GM19238 (cell line): ENCODE data around the gene SHANK1.
"Not testable (repeated sequence)": the region's sequence is repeated elsewhere in the genome, so short reads cannot be mapped to it uniquely, and the experiment has no call there.

Experiments
- DNase-seq: peaks from one replicate; pipeline ENCODE4 v3.0.0; 2011; ENCODE audit warnings: low spot score; ENCODE audit not compliant: insufficient read length

The SHANK1 gene

GRCh38 chr19:50719566-50719965, at the start of gene SHANK1:
Gene SHANK1, minus strand, starts transcription at chr19:50719802. Its CDS starts 2,883 bp downstream, at chr19:50716919.
- no peak for DNase-seq

- DNase-seq: no peak
These were observed 48.7 kb upstream of the SHANK1 start for GRCh38 chr19:50768277-50768676.

- not testable (repeated sequence) for DNase-seq
These were observed 47.7 kb upstream of the SHANK1 start for GRCh38 chr19:50767263-50767662.

- not testable (repeated sequence) for DNase-seq
These were observed 47.1 kb upstream of the SHANK1 start for GRCh38 chr19:50766746-50767145.

- DNase-seq: no peak
These were observed 44.8 kb upstream of the SHANK1 start for GRCh38 chr19:50764409-50764808.

GRCh38 chr19:50763521-50763920, 43.9 kb upstream of the SHANK1 start:
- not testable (repeated sequence) for DNase-seq

GRCh38 chr19:50761501-50761900, 41.9 kb upstream of the SHANK1 start:
- DNase-seq: not testable (repeated sequence)

- no peak for DNase-seq
These were observed 40.3 kb upstream of the SHANK1 start for GRCh38 chr19:50759886-50760285.

GRCh38 chr19:50759076-50759475, 39.5 kb upstream of the SHANK1 start:
- DNase-seq: not testable (repeated sequence)

- not testable (repeated sequence) for DNase-seq
These were observed 38.0 kb upstream of the SHANK1 start for GRCh38 chr19:50757624-50758023.

- not testable (repeated sequence) for DNase-seq
These were observed 36.6 kb upstream of the SHANK1 start for GRCh38 chr19:50756244-50756643.

- no peak for DNase-seq
These were observed 34.3 kb upstream of the SHANK1 start for GRCh38 chr19:50753879-50754278.

- DNase-seq: no peak
These were observed 30.4 kb upstream of the SHANK1 start for GRCh38 chr19:50750010-50750409.

- no peak for DNase-seq
These were observed 29.9 kb upstream of the SHANK1 start for GRCh38 chr19:50749490-50749889.

GRCh38 chr19:50747141-50747540, 27.5 kb upstream of the SHANK1 start:
- DNase-seq: not testable (repeated sequence)

- DNase-seq: no peak
These were observed 25.6 kb upstream of the SHANK1 start for GRCh38 chr19:50745221-50745620.

- DNase-seq: no peak
These were observed 23.9 kb upstream of the SHANK1 start for GRCh38 chr19:50743537-50743936.

GRCh38 chr19:50741179-50741933, 21.8 kb upstream of the SHANK1 start:
- DNase-seq: no peak

- no peak for DNase-seq
These were observed 20.4 kb upstream of the SHANK1 start for GRCh38 chr19:50739914-50740426.

GRCh38 chr19:50739132-50739913, 19.7 kb upstream of the SHANK1 start:
- no peak for DNase-seq

GRCh38 chr19:50736338-50736737, 16.7 kb upstream of the SHANK1 start:
- no peak for DNase-seq

- no peak for DNase-seq
These were observed 16.3 kb upstream of the SHANK1 start for GRCh38 chr19:50735869-50736268.
